GM12873 (cell line): ENCODE results near the gene RERG.
A peak's percentile ranks its signal among the peaks of the same experiment; 100 is the strongest.

Experiments used
- TF ChIP-seq, protein P1 (sequence below): IDR thresholded peaks from 2 replicates; pipeline ENCODE4 v1.5.1; 2012; ENCODE audit warnings: low read depth, mild to moderate bottlenecking, moderate library complexity, low read length, control low read depth; ENCODE audit not compliant: insufficient read depth; ENCODE audit errors: missing control alignments

The RERG gene

DNA sequence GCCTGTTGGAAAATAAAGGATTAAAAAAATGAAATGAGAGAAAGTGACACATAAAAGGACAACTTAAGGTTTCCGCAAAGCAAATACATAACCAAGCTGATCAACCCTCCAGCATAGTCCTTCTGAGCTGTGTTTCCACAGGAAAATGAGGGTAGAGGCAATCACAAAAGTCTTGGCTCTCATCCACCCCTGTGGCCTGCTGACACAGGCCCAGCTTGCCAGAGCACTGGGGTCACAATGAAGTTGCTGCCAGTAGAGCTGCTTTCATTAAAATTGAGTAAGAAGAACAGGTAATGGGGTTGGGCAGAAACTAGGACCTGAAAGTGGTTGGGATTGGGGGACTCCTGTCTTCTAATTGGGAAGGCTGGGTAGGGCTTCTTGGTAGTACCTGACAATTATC, 65.9 kb downstream of the RERG start:
- TF ChIP-seq, protein P1, sequence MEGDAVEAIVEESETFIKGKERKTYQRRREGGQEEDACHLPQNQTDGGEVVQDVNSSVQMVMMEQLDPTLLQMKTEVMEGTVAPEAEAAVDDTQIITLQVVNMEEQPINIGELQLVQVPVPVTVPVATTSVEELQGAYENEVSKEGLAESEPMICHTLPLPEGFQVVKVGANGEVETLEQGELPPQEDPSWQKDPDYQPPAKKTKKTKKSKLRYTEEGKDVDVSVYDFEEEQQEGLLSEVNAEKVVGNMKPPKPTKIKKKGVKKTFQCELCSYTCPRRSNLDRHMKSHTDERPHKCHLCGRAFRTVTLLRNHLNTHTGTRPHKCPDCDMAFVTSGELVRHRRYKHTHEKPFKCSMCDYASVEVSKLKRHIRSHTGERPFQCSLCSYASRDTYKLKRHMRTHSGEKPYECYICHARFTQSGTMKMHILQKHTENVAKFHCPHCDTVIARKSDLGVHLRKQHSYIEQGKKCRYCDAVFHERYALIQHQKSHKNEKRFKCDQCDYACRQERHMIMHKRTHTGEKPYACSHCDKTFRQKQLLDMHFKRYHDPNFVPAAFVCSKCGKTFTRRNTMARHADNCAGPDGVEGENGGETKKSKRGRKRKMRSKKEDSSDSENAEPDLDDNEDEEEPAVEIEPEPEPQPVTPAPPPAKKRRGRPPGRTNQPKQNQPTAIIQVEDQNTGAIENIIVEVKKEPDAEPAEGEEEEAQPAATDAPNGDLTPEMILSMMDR, result no peak

DNA sequence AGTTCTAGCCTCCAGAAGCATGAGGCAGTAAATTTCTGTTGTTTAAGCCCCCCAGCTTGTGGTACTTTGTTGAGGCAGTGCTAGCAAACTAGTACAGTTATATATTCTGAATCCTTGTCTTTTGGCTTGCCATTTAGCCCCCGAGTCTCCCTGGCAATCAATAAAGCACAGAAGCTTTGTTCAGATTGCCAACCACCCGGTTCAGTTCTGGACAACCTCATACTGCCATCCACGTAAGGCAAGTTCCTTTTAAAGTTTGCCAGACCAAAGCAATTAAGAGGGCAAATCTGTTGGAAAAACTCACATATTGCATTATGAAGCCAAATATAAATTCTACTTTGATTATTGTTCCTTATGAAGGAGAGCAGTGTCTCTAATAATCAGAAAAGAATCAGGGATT, 67.1 kb downstream of the RERG start:
- TF ChIP-seq, protein P1, result no peak

DNA sequence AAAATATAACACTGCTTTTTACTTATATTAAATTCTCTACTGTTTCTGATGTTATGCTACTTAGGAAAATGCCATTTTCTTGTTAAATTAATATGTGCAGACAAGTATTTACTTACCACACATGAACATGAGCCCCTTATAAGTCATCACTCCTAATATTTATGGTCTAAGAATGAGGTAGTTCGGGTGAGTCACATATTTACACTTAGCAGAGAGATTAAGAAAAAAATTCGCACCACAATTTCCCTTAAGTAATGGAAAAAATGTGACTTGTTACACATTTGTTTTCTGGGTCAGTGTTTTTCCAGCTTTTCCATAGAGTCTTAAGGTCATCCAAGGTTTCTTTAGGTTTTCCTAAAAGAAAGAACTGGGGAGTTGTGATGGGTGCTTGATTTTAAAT, 68.3 kb downstream of the RERG start:
- TF ChIP-seq, protein P1, result no peak

DNA sequence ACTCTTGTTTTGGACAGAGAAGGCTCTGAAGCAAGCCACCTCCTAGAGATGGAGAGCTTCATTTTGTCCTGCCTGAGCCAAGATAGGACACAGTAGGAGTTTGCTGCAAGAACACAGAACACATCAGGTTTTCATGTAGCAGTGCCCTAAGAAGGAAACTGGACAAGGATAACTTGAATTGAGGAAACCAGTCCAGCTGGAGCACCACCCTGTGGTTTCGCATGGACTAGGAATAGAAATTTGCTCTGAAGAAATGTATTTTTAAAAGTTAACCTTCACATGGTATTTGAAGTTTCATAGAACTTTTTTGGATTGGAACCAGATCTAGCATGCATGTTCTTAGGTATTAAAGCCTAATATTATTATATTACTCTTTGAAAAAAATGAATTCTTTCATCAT, 68.8 kb downstream of the RERG start:
- TF ChIP-seq, protein P1, result no peak

DNA sequence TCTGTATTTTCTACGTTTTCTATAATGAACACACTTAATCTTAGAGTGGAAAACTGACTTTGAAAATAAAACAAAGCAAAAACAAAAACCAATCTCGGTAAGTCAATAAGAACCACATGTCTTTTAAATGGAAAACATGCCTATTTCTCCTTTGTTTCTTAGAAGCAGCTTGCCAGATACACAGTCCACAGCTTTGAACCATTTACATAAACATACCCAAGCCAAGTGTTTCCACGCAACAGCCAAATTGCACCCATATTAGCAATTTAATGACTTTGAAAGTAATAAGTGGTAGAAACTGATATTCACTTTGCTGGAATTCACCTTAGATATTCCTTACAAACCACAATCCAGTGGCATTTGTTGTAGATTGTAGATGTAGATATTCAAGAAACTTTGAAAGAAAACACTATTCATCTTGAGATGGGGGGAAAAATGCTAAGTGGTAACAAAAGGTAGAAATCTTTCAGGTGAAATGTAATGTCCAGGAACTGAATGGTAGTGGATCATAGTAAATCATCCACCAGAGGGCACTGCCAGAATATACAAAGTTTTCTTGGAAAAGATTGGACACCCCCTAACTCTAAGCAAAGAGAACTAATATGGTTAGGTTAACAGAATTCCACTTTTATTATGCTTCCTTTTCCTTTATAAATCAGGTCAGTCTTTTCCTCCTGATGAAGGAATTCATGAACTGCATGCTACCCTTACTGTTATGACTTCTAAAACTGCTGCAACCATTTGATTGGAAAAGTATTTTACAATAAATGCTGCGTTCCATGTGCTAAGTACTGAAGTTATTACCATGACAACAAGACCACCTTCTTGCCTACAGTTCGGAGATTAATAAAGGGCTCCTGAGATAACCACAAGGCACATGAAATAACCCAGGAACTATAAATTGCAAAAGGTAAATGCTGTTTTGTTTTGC, 69.8 kb downstream of the RERG start:
- TF ChIP-seq, protein P1, result peak; percentile 39

DNA sequence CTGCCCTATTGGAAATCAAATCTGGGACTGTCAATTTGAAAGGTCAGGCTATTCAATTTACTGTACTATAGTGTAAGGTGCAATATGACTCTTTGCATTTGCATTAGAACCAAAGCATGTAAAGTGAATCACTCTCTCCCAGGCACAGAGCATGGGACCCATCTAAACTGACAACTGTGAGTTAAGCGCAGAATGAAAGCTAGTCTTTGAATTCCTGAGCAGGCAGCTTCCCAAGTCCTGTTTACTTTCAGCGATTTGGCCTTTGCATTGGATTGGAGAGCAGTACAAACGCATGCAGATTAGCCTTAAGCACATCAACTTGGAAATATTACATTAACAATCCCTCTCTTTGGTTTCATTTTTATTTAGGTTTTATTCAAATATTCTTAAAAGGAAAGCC, 74.6 kb downstream of the RERG start:
- TF ChIP-seq, protein P1, result no peak

DNA sequence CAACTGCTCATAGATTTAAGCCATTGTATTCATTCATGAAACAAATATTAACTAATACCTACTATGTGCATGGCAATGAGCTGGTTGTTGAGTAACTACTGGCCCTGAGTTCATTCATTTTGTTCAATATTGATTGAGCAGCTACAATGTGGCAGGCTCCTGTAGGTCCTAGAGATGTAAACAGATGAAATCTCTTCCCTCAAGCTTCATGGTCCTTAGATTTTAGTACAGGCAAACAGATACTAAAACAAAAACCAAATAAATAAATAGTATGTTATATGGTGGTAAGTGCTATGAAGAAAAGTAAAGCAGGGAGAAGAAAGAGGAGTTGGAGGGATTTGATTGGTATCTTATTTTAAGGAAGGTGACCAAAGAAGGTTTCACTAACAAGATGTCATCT, 77.8 kb downstream of the RERG start:
- TF ChIP-seq, protein P1, result no peak
